Measurements from ENCODE around the gene TMA7.

TMA7 gene

GRCh38 chr3:48423241-48423882, 16.7 kb upstream of the TMA7 start:
- no peak for DNase-seq (ENCODE audit: low read depth)

GRCh38 chr3:48423883-48424695, 16.0 kb upstream of the TMA7 start:
- no peak for DNase-seq (ENCODE audit: low read depth)

- DNase-seq (ENCODE audit: low read depth), result no peak
Observed at GRCh38 chr3:48425281-48425812, 14.7 kb upstream of the TMA7 start.

GRCh38 chr3:48426401-48426909, 13.6 kb upstream of the TMA7 start:
- DNase-seq (ENCODE audit: low read depth), result no peak

GRCh38 chr3:48426944-48427629, 13.0 kb upstream of the TMA7 start:
- no peak for DNase-seq (ENCODE audit: low read depth)

GRCh38 chr3:48427630-48427962, 12.5 kb upstream of the TMA7 start:
- no peak for DNase-seq (ENCODE audit: low read depth)

GRCh38 chr3:48428088-48428571, 11.9 kb upstream of the TMA7 start:
- DNase-seq (ENCODE audit: low read depth), result no peak

- no peak for DNase-seq (ENCODE audit: low read depth)
Observed at GRCh38 chr3:48428572-48429316, 11.3 kb upstream of the TMA7 start.

- DNase-seq (ENCODE audit: low read depth), result no peak
Observed at GRCh38 chr3:48429317-48429959, 10.6 kb upstream of the TMA7 start.

GRCh38 chr3:48429960-48430707, 9.9 kb upstream of the TMA7 start, which contains the start of gene PLXNB1:
PLXNB1 (minus strand) TSS chr3:48430086; CDS start chr3:48424611, 5,475 bp downstream.
- DNase-seq (ENCODE audit: low read depth), result no peak

GRCh38 chr3:48430708-48431101, 9.4 kb upstream of the TMA7 start:
- no peak for DNase-seq (ENCODE audit: low read depth)

- no peak for DNase-seq (ENCODE audit: low read depth)
Observed at GRCh38 chr3:48431224-48432029, 8.6 kb upstream of the TMA7 start.

- DNase-seq (ENCODE audit: low read depth), result no peak
Observed at GRCh38 chr3:48432411-48433371, 7.4 kb upstream of the TMA7 start.

- peak; percentile 56 for DNase-seq (ENCODE audit: low read depth)
Observed at GRCh38 chr3:48433472-48434118, 6.5 kb upstream of the TMA7 start.

GRCh38 chr3:48434591-48435222, 5.3 kb upstream of the TMA7 start:
- no peak for DNase-seq (ENCODE audit: low read depth)

GRCh38 chr3:48435223-48435595, 4.8 kb upstream of the TMA7 start:
- no peak for DNase-seq (ENCODE audit: low read depth)

- DNase-seq (ENCODE audit: low read depth), result no peak
Observed at GRCh38 chr3:48435774-48436476, 4.1 kb upstream of the TMA7 start.
